T-helper 1 cell treated with Interleukin-12 subunit alpha and Interleukin-12 subunit beta and Interleukin-4 antibody, amounts not matched to agents 30 μg/mL and 1 μg/mL, for 36 hours (primary cell): Measurements from ENCODE around the gene CYB561D2.

Experiments
- H3K27ac Mint-ChIP-seq: one replicate; pipeline ENCODE4 v1.8.0; 2021; ENCODE audit warnings: mild to moderate bottlenecking, mixed read lengths
- H3K27me3 Mint-ChIP-seq: one replicate; pipeline ENCODE4 v1.8.0; 2021; ENCODE audit warnings: low read depth, mixed read lengths
- H3K36me3 Mint-ChIP-seq: one replicate; pipeline ENCODE4 v1.8.0; 2021; ENCODE audit warnings: low read depth, mixed read lengths
- H3K4me1 Mint-ChIP-seq: one replicate; pipeline ENCODE4 v1.8.0; 2021; ENCODE audit warnings: low read depth, mixed read lengths
- H3K4me3 Mint-ChIP-seq: one replicate; pipeline ENCODE4 v1.8.0; 2021; ENCODE audit warnings: mild to moderate bottlenecking, moderate library complexity, mixed read lengths
- H3K9me3 Mint-ChIP-seq: one replicate; pipeline ENCODE4 v1.8.0; 2021; ENCODE audit warnings: mixed read lengths

CYB561D2 gene

GRCh38 chr3:50396502-50396901 lies 45.8 kb downstream of the CYB561D2 start:
- Mint-ChIP-seq H3K9me3 (no peaks in the 10 kb centered on the region), H3K27ac (no peak overlapping the region), H3K27me3 (no peaks in the 10 kb centered on the region), H3K4me3 (no peak overlapping the region), H3K4me1 (peaks cover 4% of the 10 kb centered on the region), H3K36me3 (no peaks in the 10 kb centered on the region)

DNA sequence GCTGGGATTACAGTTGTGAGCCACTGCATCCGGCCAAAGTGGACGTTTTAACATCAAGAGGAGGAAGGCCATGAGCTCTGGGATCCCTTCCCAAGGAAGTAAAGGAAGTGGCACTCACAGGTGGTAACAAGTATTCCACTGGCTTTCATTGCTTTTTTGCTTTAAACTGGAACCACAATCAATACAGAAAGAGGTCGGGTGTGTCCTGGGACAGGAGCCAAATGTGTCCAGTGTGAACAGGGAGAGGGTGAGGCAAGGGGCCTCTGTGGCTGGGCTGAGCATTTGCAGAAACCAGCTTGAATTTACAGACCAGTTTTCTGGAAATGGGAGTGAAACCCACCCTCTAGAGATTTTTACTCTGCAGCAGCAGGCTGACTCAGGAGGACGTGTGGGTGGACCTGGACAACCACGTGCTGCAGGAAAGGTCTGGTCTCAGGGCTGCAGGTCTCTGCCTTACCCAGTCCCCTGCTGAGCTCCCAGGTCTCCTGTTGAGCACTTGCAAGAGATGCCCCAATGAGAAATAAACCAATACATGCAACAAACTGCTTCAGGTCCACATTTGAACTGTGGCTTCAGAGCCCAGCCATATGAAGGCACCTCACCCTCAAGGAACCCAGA lies 51.4 kb downstream of the CYB561D2 start:
- H3K9me3 Mint-ChIP-seq = no peaks in the 10 kb centered on the region
- no peak overlapping the region for H3K27ac Mint-ChIP-seq
- H3K4me3 Mint-ChIP-seq = no peak overlapping the region
- H3K36me3 Mint-ChIP-seq = no peaks in the 10 kb centered on the region
- H3K27me3 Mint-ChIP-seq = no peaks in the 10 kb centered on the region
- H3K4me1 Mint-ChIP-seq = no peaks in the 10 kb centered on the region
